Heart right ventricle (tissue), 16 donors: Measurements from ENCODE around the gene YPEL3. TPM values are rescaled to one million over a fixed set of nuclear protein-coding genes. Genes with fewer than 3 reads are reported as not detected.

Source experiments
- ATAC-seq, 8 donors: fragments of 200-7000 bp; cut with Tn5 transposase; one replicate each; pipeline ENCODE4 v1.9.1; 2020; ENCODE audit warnings: mild to moderate bottlenecking in 8 of 8, moderate library complexity in 8 of 8, moderate number of reproducible peaks in 1 of 8
- DNase-seq, 2 donors: peaks; one replicate each; pipeline ENCODE4 v3.0.0-alpha.2; 2020
- H3K27ac ChIP-seq, 10 donors: fragments of 200-600 bp; sonication (generic) in 2 of 10; one replicate each; pipeline versions ENCODE4 v1.5.0 to v1.8.0; 2020 to 2022; ENCODE audit warnings: mild to moderate bottlenecking in 3 of 10
- H3K27me3 ChIP-seq, 7 donors: fragments of 200-600 bp; one replicate each; pipeline ENCODE4 v1.8.0; 2021 to 2022; ENCODE audit warnings: mild to moderate bottlenecking in 2 of 7
- H3K36me3 ChIP-seq, 9 donors: fragments of 200-600 bp; sonication (generic) in 1 of 9; one replicate each; pipeline versions ENCODE4 v1.5.0 to v1.8.0; 2020 to 2022; ENCODE audit warnings: mild to moderate bottlenecking in 2 of 9
- H3K4me1 ChIP-seq, 9 donors: fragments of 200-600 bp; sonication (generic) in 1 of 9; one replicate each; pipeline versions ENCODE4 v1.5.0 to v1.8.0; 2020 to 2022; ENCODE audit warnings: mild to moderate bottlenecking in 4 of 9
- H3K4me3 ChIP-seq, 10 donors: fragments of 200-600 bp; sonication (generic) in 2 of 10; one replicate each; pipeline versions ENCODE4 v1.5.0 to v1.8.0; 2020 to 2022; ENCODE audit warnings: mild to moderate bottlenecking in 7 of 10, moderate library complexity in 2 of 10
- H3K9me3 ChIP-seq, 11 donors: fragments of 200-600 bp in 10 of 11; sonication (generic) in 2 of 11; one replicate each; pipeline versions ENCODE4 v1.5.0 to v1.8.0; 2013 to 2022; ENCODE audit warnings: mild to moderate bottlenecking in 2 of 11, control low read depth in 1 of 11, moderate library complexity in 1 of 11
- CTCF ChIP-seq, 9 donors: fragments of 200-600 bp; sonication (generic) in 2 of 9; IDR thresholded peaks; one replicate each; pipeline versions ENCODE4 v1.5.0 to v1.8.0; 2021 to 2022; ENCODE audit warnings: antibody characterized with exemption in 9 of 9, mild to moderate bottlenecking in 5 of 9, moderate library complexity in 1 of 9
- WGBS, 2 donors: extraction: QIAGEN DNeasy Blood & Tissue Kit; methylation state at CpG; one replicate each; pipeline ENCODE4 v1.1.7; 2013; ENCODE audit warnings: inconsistent platforms in 1 of 2; 5-methylcytosine and 5-hydroxymethylcytosine counted together
- intact Hi-C, 10 donors: fragments of 100-400 bp; cut with DNase I; formaldehyde crosslinking; loops; one replicate each; pipeline versions ENCODE4 v1.11.1 to v1.14.2; 2022
- polyA plus RNA-seq, 2 donors: library from polyadenylated mRNA; stranded (reverse); fragments of 200-250 nt; gene quantifications; one replicate each; pipeline ENCODE4 v1.2.3, GENCODE V29; 2013
- total RNA-seq, 10 donors: library from RNA; stranded (reverse); fragmentation: NEBNext Ultra II Directional in 3 of 10; extraction: Animal tissue kit (Norgen Biotek cat#: 25700) in 3 of 10; gene quantifications; one replicate each; pipeline versions ENCODE4 v1.2.1 to v1.2.4, GENCODE V29; 2021 to 2023
- donor health status: Arrhythmogenic right ventricular cardiomyopathy.
- donor health status: ischemic (EF 13 %, LVEDD 7.1; RV severe dilation, severe dysfunction).
- donor health status: healthy with polysubstance abuse.
- donor health status: DM: no; HTN: yes; CAD: no.
- donor health status: DM: no; HTN: no; CAD: no.
- donor health status: ischemic (EF 25% LVEDD 6.9; RV normal size, moderate dysfunction).
- donor health status: ischemic (EF 25% LVEDD 5.7; RV mildly dilated, moderate dysfunction).
- donor health status: healthy.
- donor health status: DM: yes; HTN: yes; CAD: no.
- donor health status: Ischemic cardiomyopathy.
- donor health status: ischemic (EF 35%, LVEDD 5.7; RV mildly dilated, moderate dysfunction).
- donor health status: nonischemic (EF 11% LVEDD 7.7; RV severe dilation, severe dysfunction).
- donor health status: DM: yes; HTN: yes; CAD: no.
- donor health status: PGD.
- donor health status: ischemic (EF 29% LVEDD 5.4; RV normal size, mild dysfunction).
- donor health status: nonischemic (EF 23%, LVEDD 6.1; RV moderate dilation, normal function).

YPEL3 gene
- total and polyA plus RNA-seq, 12 donors, result 31.5 to 203 (median 46.6) TPM

GRCh38 chr16:30065943-30066760, 29.9 kb downstream of the YPEL3 start:
- TF ChIP-seq CTCF (IDR thresholded peaks at IDR 0.05), result no peak
- peaks cover 19 to 70% (median 62%) of the 10 kb centered on the region in 9 donors for H3K4me1 ChIP-seq
- peak overlapping the region; percentile 97 to 100 (median 98) for H3K27ac ChIP-seq
- WGBS, 2 donors, result 1% methylated on average over 44 of the region's 44 CpGs
- H3K4me3 ChIP-seq, result peak overlapping the region; percentile 79 to 100 (median 92)
- ATAC-seq (peak in 7 of 8 donors; percentile 1 to 15 (median 4)), DNase-seq (peak in 1 of 2 donors; percentile 36)
- H3K9me3 ChIP-seq, result no peaks in the 10 kb centered on the region
- no peaks in the 10 kb centered on the region for H3K27me3 ChIP-seq
- peaks cover 5 to 54% (median 40%) of the 10 kb centered on the region in 9 donors for H3K36me3 ChIP-seq
- intact Hi-C loops, result loop anchor here in 3 of 10 donors (1.0 to 10.0 kb wide), 5 partner anchors 9 to 469 kb away; partner anchors contain the start of genes PPP4C (in 1 of the 3), TAOK2 (in 1 of the 3) and ZNF747 (in 1 of the 3)

GRCh38 chr16:30065102-30065942, 30.7 kb downstream of the YPEL3 start, which contains the start of gene ALDOA:
ALDOA (plus strand) TSS chr16:30065760; CDS start chr16:30066898, 1,138 bp downstream.
- H3K9me3 ChIP-seq, result no peaks in the 10 kb centered on the region
- intact Hi-C loops, result loop anchor here in 3 of 10 donors (1.0 to 10.0 kb wide), 5 partner anchors 10 to 469 kb away; partner anchors contain the start of genes PPP4C (in 1 of the 3), TAOK2 (in 1 of the 3) and ZNF747 (in 1 of the 3)

GRCh38 chr16:30064729-30065101, 31.3 kb downstream of the YPEL3 start:
- 0 to 1% methylated on average over 25 of the region's 25 CpGs for WGBS, 2 donors
- H3K4me1 ChIP-seq, result peaks cover 17 to 62% (median 49%) of the 10 kb centered on the region in 9 donors
- no peaks in the 10 kb centered on the region for H3K9me3 ChIP-seq
- peak in 3 of 8 donors; percentile 0 to 10 (median 5) for ATAC-seq
- peak overlapping the region; percentile 57 to 100 (median 91) for H3K4me3 ChIP-seq
- intact Hi-C loops, result loop anchor here in 3 of 10 donors (1.0 to 10.0 kb wide), 5 partner anchors 11 to 470 kb away; partner anchors contain the start of genes PPP4C (in 1 of the 3), TAOK2 (in 1 of the 3) and ZNF747 (in 1 of the 3)
- peak overlapping the region; percentile 97 to 100 (median 98) for H3K27ac ChIP-seq
- no peaks in the 10 kb centered on the region for H3K27me3 ChIP-seq
- DNase-seq, result no peak
- peaks cover 2 to 41% (median 25%) of the 10 kb centered on the region in 9 donors for H3K36me3 ChIP-seq
- TF ChIP-seq CTCF (IDR thresholded peaks at IDR 0.05), result no peak

More at GRCh38 chr16:30065102-30065942, 30.7 kb downstream of the YPEL3 start, which contains the start of gene ALDOA:
- DNase-seq (peak; percentile 98), ATAC-seq (peak; percentile 88 to 94 (median 91))
- WGBS, 2 donors, result 0% methylated on average over 98 to 99 of the region's 99 CpGs
- H3K4me1 ChIP-seq, result peaks cover 19 to 68% (median 54%) of the 10 kb centered on the region in 9 donors
- no peak for TF ChIP-seq CTCF (IDR thresholded peaks at IDR 0.05)
- H3K27ac ChIP-seq, result peak within 1 kb of the TSS; percentile 97 to 100 (median 98)
- peak within 1 kb of the TSS; percentile 79 to 100 (median 92) for H3K4me3 ChIP-seq
- H3K27me3 ChIP-seq, result no peaks in the 10 kb centered on the region
- H3K36me3 ChIP-seq, result peaks cover 5 to 46% (median 31%) of the 10 kb centered on the region in 9 donors
